H1 (cell line): ENCODE results near the gene KIFC1. TPM values are rescaled to one million over a fixed set of nuclear protein-coding genes. Genes with fewer than 3 reads are reported as not detected.

Source experiments
- CREB1 ChIP-seq: IDR thresholded peaks from 2 replicates; pipeline ENCODE4 v1.6.1; 2012; ENCODE audit warnings: inconsistent platforms
- FOSL1 ChIP-seq: IDR thresholded peaks from 2 replicates; pipeline ENCODE4 v1.6.1; 2011; ENCODE audit warnings: mild to moderate bottlenecking, low read depth, low read length, moderate library complexity; ENCODE audit not compliant: insufficient read depth
- KDM1A ChIP-seq: fragments of 200-600, 300-600 bp; sonication (generic); IDR thresholded peaks from 2 replicates; pipeline ENCODE4 v1.7.1; 2016; ENCODE audit warnings: mild to moderate bottlenecking, low read length, borderline replicate concordance
- PHF8 ChIP-seq: fragments of 200-600 bp; sonication (generic); conservative IDR thresholded peaks from 2 replicates; pipeline ENCODE4 v1.7.1; 2012; ENCODE audit warnings: low read depth, mild to moderate bottlenecking, inconsistent platforms, low read length, moderate library complexity
- RAD21 ChIP-seq, 2 experiments: IDR thresholded peaks in 1 of 2; conservative IDR thresholded peaks in 1 of 2; 2 replicates each; pipeline ENCODE4 v1.6.1; 2011; ENCODE audit warnings: low read depth in 2 of 2, low read length in 2 of 2, improper control_type of control experiment in 1 of 2, inconsistent platforms in 1 of 2, mild to moderate bottlenecking in 1 of 2, moderate library complexity in 1 of 2
- SAP30 ChIP-seq: fragments of 300-600 bp; sonication (generic); IDR thresholded peaks from 2 replicates; pipeline ENCODE4 v1.7.1; 2012; ENCODE audit warnings: low read length, moderate library complexity, mild to moderate bottlenecking, inconsistent platforms; ENCODE audit not compliant: insufficient read depth, insufficient replicate concordance
- polyA plus RNA-seq, 7 experiments: library from polyadenylated mRNA; depleted of rRNA in 3 of 7; stranded (reverse) in 5 of 7; unstranded in 2 of 7; fragments of >200 nt in 5 of 7; fragments of 200-250 nt in 2 of 7; gene quantifications; 1 replicate in 5 of 7; 2 replicates in 1 of 7; 4 replicates in 1 of 7; pipeline versions ENCODE4 v1.2.1 to v1.2.3, GENCODE V29; 2011 to 2013; ENCODE audit warnings: missing spikeins in 2 of 7, mixed read lengths in 2 of 7
- total RNA-seq: library from RNA; stranded (reverse); fragmentation: NEBNext Ultra II Directional; extraction: Animal tissue kit (Norgen Biotek cat#: 25700); gene quantifications from 2 replicates; pipeline ENCODE4 v1.2.1, GENCODE V29; 2021

The KIFC1 gene
- total and polyA plus RNA-seq, 2 of the 8 experiments (the other 6 are each of a cell fraction or from before 2014, with no cell fraction given) = 46.6 to 64.3 TPM

DNA sequence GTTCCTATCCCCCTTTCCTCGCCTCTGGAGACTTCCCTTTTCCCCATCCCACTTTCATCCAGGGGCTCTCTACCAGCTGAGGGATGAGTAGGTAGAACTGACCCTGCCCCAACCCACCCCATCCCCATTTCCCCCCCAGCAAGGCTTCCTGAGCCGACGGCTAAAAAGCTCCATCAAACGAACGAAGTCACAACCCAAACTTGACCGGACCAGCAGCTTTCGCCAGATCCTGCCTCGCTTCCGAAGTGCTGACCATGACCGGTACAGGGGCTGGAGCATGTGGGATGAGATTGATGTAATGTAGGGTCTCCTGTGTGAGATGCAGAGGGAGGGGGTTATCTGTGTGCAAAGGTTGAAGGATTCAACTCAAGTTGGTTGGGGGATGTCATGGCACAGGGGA is 40.9 kb downstream of the KIFC1 start (continued):
- TF ChIP-seq FOSL1 = no peak
- TF ChIP-seq SAP30 = no peak
- TF ChIP-seq PHF8 = no peak
- no peak for TF ChIP-seq CREB1
- TF ChIP-seq KDM1A = no peak
- no peak for TF ChIP-seq RAD21 (IDR thresholded peaks at IDR 0.05 in 1 of 2, conservative IDR thresholded peaks at IDR 0.05 in 1 of 2; ENCODE audit: low read depth in 2 of 2, low read length in 2 of 2)
- TF ChIP-seq, all 59 proteins: peak for 0
